ENCODE data around the gene KCND3.

KCND3 gene

GRCh38 chr1:111878649-111879048 lies 110.8 kb downstream of the KCND3 start:
- DNase-seq (ENCODE audit: low read depth in 1 of 2, low spot score in 1 of 2), result no peak
- no peak overlapping the region for H3K4me3 ChIP-seq (replicated peaks; ENCODE audit: insufficient read depth, low read length)
- peaks cover 10% of the 10 kb centered on the region for H3K27me3 ChIP-seq (ENCODE audit: insufficient read depth, poor library complexity, severe bottlenecking)
- H3K27ac ChIP-seq (replicated peaks), result no peak overlapping the region
- TF ChIP-seq SPI1 (IDR thresholded peaks at IDR 0.05; ENCODE audit: borderline replicate concordance, low read depth), result no peak
- TF ChIP-seq GABPA (IDR thresholded peaks at IDR 0.05; ENCODE audit: low read depth), result no peak

DNA sequence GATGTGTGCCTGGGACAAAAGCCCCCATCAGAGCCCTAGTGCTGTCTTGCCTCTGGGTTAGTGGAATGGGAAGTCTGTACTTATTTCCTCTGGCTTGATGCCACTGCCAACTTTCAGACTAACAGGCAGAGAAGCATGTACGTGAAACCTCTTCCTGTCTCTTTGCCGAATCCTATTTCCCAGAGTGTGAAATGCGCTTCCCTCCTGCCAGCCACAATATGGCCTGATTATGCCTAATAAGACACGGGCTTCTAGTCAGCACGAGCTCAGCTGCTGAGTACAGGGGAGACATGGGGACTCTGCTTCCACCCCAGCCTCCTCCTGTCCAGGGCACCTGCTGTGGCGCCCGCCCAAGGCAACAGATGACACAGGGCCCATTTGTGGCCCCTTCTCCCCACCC lies 111.4 kb downstream of the KCND3 start:
- TF ChIP-seq GABPA (IDR thresholded peaks at IDR 0.05; ENCODE audit: low read depth) (no peak), REST (IDR thresholded peaks at IDR 0.05; ENCODE audit: insufficient replicate concordance, low read depth) (no peak), POLR2AphosphoS5 (IDR thresholded peaks at IDR 0.05; ENCODE audit: low read depth) (no peak), SPI1 (IDR thresholded peaks at IDR 0.05; ENCODE audit: borderline replicate concordance, low read depth) (no peak)
- TF ChIP-seq, protein P1, sequence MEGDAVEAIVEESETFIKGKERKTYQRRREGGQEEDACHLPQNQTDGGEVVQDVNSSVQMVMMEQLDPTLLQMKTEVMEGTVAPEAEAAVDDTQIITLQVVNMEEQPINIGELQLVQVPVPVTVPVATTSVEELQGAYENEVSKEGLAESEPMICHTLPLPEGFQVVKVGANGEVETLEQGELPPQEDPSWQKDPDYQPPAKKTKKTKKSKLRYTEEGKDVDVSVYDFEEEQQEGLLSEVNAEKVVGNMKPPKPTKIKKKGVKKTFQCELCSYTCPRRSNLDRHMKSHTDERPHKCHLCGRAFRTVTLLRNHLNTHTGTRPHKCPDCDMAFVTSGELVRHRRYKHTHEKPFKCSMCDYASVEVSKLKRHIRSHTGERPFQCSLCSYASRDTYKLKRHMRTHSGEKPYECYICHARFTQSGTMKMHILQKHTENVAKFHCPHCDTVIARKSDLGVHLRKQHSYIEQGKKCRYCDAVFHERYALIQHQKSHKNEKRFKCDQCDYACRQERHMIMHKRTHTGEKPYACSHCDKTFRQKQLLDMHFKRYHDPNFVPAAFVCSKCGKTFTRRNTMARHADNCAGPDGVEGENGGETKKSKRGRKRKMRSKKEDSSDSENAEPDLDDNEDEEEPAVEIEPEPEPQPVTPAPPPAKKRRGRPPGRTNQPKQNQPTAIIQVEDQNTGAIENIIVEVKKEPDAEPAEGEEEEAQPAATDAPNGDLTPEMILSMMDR (IDR thresholded peaks at IDR 0.05; ENCODE audit: insufficient read depth, low read length), result no peak

DNA sequence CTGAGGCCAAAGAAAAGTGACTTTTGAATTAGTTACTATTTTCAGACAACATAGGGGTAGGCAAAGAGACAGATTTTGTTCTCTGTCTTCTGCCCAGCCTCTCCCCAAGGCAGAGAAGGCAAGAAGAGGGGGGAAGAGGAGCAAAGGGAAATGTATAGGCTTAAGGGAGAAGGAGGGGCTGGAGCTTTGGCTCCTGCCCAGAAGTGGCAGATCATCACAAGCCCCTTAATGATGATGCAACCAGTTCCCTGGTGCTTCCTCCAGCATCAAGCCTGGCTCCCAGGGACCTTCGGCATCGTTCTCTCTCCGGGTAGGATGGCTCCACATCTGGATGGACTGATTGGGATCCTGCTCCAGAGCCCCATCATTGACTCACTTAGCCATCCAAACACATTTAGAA lies 112.8 kb downstream of the KCND3 start:
- TF ChIP-seq REST (IDR thresholded peaks at IDR 0.05; ENCODE audit: insufficient replicate concordance, low read depth) (no peak), GABPA (IDR thresholded peaks at IDR 0.05; ENCODE audit: low read depth) (no peak), SPI1 (IDR thresholded peaks at IDR 0.05; ENCODE audit: borderline replicate concordance, low read depth) (no peak), POLR2AphosphoS5 (IDR thresholded peaks at IDR 0.05; ENCODE audit: low read depth) (no peak)
- TF ChIP-seq, protein P1 (IDR thresholded peaks at IDR 0.05; ENCODE audit: insufficient read depth, low read length), result no peak
- Histone ChIP-seq H3K27me3 (ENCODE audit: insufficient read depth, poor library complexity, severe bottlenecking) (peaks cover 16% of the 10 kb centered on the region), H3K27ac (replicated peaks) (no peak overlapping the region), H3K4me3 (replicated peaks; ENCODE audit: insufficient read depth, low read length) (no peak overlapping the region)
- DNase-seq (ENCODE audit: low read depth in 1 of 2, low spot score in 1 of 2), result no peak

More for the DNA sequence above, 111.4 kb downstream of the KCND3 start:
- H3K4me3 ChIP-seq (replicated peaks; ENCODE audit: insufficient read depth, low read length), result no peak overlapping the region
- no peak for DNase-seq (ENCODE audit: low read depth in 1 of 2, low spot score in 1 of 2)
- no peak overlapping the region for H3K27ac ChIP-seq (replicated peaks)
- H3K27me3 ChIP-seq (ENCODE audit: insufficient read depth, poor library complexity, severe bottlenecking), result peaks cover 10% of the 10 kb centered on the region

- Histone ChIP-seq H3K27ac (replicated peaks) (no peak overlapping the region), H3K27me3 (ENCODE audit: insufficient read depth, poor library complexity, severe bottlenecking) (peaks cover 21% of the 10 kb centered on the region), H3K4me3 (replicated peaks; ENCODE audit: insufficient read depth, low read length) (no peak overlapping the region)
- no peak for DNase-seq (ENCODE audit: low read depth in 1 of 2, low spot score in 1 of 2)
- no peak for TF ChIP-seq POLR2AphosphoS5 (IDR thresholded peaks at IDR 0.05; ENCODE audit: low read depth)
Observed at GRCh38 chr1:111875640-111876039, 113.8 kb downstream of the KCND3 start.

- TF ChIP-seq REST (IDR thresholded peaks at IDR 0.05; ENCODE audit: insufficient replicate concordance, low read depth) (no peak), SPI1 (IDR thresholded peaks at IDR 0.05; ENCODE audit: borderline replicate concordance, low read depth) (no peak), POLR2AphosphoS5 (IDR thresholded peaks at IDR 0.05; ENCODE audit: low read depth) (no peak), GABPA (IDR thresholded peaks at IDR 0.05; ENCODE audit: low read depth) (no peak)
- TF ChIP-seq, protein P1 (IDR thresholded peaks at IDR 0.05; ENCODE audit: insufficient read depth, low read length), result no peak
- no peak for DNase-seq (ENCODE audit: low read depth in 1 of 2, low spot score in 1 of 2)
- Histone ChIP-seq H3K27me3 (ENCODE audit: insufficient read depth, poor library complexity, severe bottlenecking) (peaks cover 20% of the 10 kb centered on the region), H3K27ac (replicated peaks) (no peak overlapping the region), H3K4me3 (replicated peaks; ENCODE audit: insufficient read depth, low read length) (no peak overlapping the region)
Observed at GRCh38 chr1:111873460-111874030, 115.9 kb downstream of the KCND3 start.
